ENCODE measurements around the gene AUTS2.

DNA sequence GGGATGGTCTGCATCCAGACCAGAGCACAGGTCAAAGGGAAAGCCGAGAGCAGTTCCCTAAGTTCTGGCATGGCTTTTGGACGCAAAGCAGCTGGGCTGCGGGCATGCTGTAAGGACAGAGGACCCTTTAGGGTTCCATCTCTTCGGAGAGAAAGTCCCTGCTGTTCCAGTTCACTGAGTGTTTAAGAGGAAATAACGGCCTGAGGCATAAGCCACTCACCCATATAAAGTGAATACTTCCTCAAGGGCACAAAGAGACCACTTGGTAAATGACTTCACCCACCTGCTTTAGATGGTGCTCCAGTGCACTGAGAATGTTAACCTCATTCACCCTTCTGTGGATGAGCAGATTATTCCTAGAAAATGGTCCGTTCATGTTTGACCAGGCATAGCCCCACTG lies 946.9 kb downstream of the AUTS2 start:
- TF ChIP-seq FOXK2 (IDR thresholded peaks at IDR 0.05) (no peak), SP1 (IDR thresholded peaks at IDR 0.05) (no peak), FOXA1 (IDR thresholded peaks at IDR 0.05) (no peak), BHLHE40 (IDR thresholded peaks at IDR 0.05; ENCODE audit: borderline replicate concordance) (no peak)
- TF ChIP-seq, protein P1, sequence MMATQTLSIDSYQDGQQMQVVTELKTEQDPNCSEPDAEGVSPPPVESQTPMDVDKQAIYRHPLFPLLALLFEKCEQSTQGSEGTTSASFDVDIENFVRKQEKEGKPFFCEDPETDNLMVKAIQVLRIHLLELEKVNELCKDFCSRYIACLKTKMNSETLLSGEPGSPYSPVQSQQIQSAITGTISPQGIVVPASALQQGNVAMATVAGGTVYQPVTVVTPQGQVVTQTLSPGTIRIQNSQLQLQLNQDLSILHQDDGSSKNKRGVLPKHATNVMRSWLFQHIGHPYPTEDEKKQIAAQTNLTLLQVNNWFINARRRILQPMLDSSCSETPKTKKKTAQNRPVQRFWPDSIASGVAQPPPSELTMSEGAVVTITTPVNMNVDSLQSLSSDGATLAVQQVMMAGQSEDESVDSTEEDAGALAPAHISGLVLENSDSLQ (IDR thresholded peaks at IDR 0.05), result no peak
